Retinal pigment epithelial cell (primary cell): ENCODE data around the gene PPP2R5C.
"Not testable (repeated sequence)": the region's sequence is repeated elsewhere in the genome, so short reads cannot be mapped to it uniquely, and the experiment has no call there.

Experiments used
- DNase-seq: peaks from one replicate; pipeline ENCODE4 v3.0.0-alpha.2; 2010; ENCODE audit warnings: low read depth
- H3K4me3 ChIP-seq: 2 replicates; pipeline ENCODE4 v1.5.1; 2011; ENCODE audit warnings: mild to moderate bottlenecking, low read length, control low read depth, moderate library complexity
- CTCF ChIP-seq: conservative IDR thresholded peaks from 2 replicates; pipeline ENCODE4 v1.5.1; 2011; ENCODE audit warnings: low read depth, low read length, control low read depth, inconsistent platforms

Gene PPP2R5C

GRCh38 chr14:101743701-101744100 is 17.8 kb upstream of the PPP2R5C start:
- DNase-seq, result no peak
- no peak overlapping the region for H3K4me3 ChIP-seq
- TF ChIP-seq CTCF, result no peak

GRCh38 chr14:101744382-101744781 is 17.1 kb upstream of the PPP2R5C start:
- not testable (repeated sequence) for H3K4me3 ChIP-seq, DNase-seq

- H3K4me3 ChIP-seq, DNase-seq: not testable (repeated sequence)
Observed at GRCh38 chr14:101749756-101750155, 11.8 kb upstream of the PPP2R5C start.

- TF ChIP-seq CTCF, result no peak
- no peak for DNase-seq
- H3K4me3 ChIP-seq, result no peak overlapping the region
Observed at GRCh38 chr14:101754893-101755292, 6.6 kb upstream of the PPP2R5C start.

- H3K4me3 ChIP-seq, result no peak overlapping the region
- no peak for DNase-seq
- TF ChIP-seq CTCF, result no peak
Observed at GRCh38 chr14:101755591-101756324, 5.8 kb upstream of the PPP2R5C start.

- TF ChIP-seq CTCF, result no peak
- no peak overlapping the region for H3K4me3 ChIP-seq
- no peak for DNase-seq
Observed at GRCh38 chr14:101757064-101757838, 4.3 kb upstream of the PPP2R5C start.

GRCh38 chr14:101757839-101758211 is 3.7 kb upstream of the PPP2R5C start:
- no peak for DNase-seq
- no peak overlapping the region for H3K4me3 ChIP-seq
- no peak for TF ChIP-seq CTCF

GRCh38 chr14:101758913-101759593 is 2.5 kb upstream of the PPP2R5C start:
- no peak for TF ChIP-seq CTCF
- H3K4me3 ChIP-seq, result no peak overlapping the region
- DNase-seq, result no peak
